ENCODE results near the gene TTC9B. TPM values are rescaled to one million over a fixed set of nuclear protein-coding genes. Genes with fewer than 3 reads are reported as not detected.

TTC9B gene
- total RNA-seq, 1 experiment from 2014 or later: not detected

- no peak for DNase-seq (ENCODE audit: low read depth)
These were observed 29.6 kb upstream of the TTC9B start for GRCh38 chr19:40247735-40248262.

GRCh38 chr19:40247178-40247577 is 29.0 kb upstream of the TTC9B start:
- DNase-seq (ENCODE audit: low read depth): no peak

GRCh38 chr19:40246292-40247073 is 28.3 kb upstream of the TTC9B start:
- no peak for DNase-seq (ENCODE audit: low read depth)

GRCh38 chr19:40245506-40246128 is 27.4 kb upstream of the TTC9B start:
- no peak for DNase-seq (ENCODE audit: low read depth)

GRCh38 chr19:40244579-40245317 is 26.6 kb upstream of the TTC9B start:
- DNase-seq (ENCODE audit: low read depth): no peak

GRCh38 chr19:40243181-40243580 is 25.0 kb upstream of the TTC9B start:
- DNase-seq (ENCODE audit: low read depth): no peak

- no peak for DNase-seq (ENCODE audit: low read depth)
These were observed 24.3 kb upstream of the TTC9B start for GRCh38 chr19:40242480-40242879.

GRCh38 chr19:40241809-40242384 is 23.7 kb upstream of the TTC9B start:
- DNase-seq (ENCODE audit: low read depth): no peak

GRCh38 chr19:40241125-40241808 is 23.1 kb upstream of the TTC9B start:
- no peak for DNase-seq (ENCODE audit: low read depth)

- no peak for DNase-seq (ENCODE audit: low read depth)
These were observed 22.1 kb upstream of the TTC9B start for GRCh38 chr19:40240332-40240731.

GRCh38 chr19:40239415-40240226 is 21.4 kb upstream of the TTC9B start:
- DNase-seq (ENCODE audit: low read depth): no peak

- no peak for DNase-seq (ENCODE audit: low read depth)
These were observed 20.6 kb upstream of the TTC9B start for GRCh38 chr19:40238775-40239174.

- no peak for DNase-seq (ENCODE audit: low read depth)
These were observed 19.6 kb upstream of the TTC9B start for GRCh38 chr19:40237791-40238190.

- DNase-seq (ENCODE audit: low read depth): no peak
These were observed 18.2 kb upstream of the TTC9B start for GRCh38 chr19:40236366-40236765.

GRCh38 chr19:40236026-40236355 is 17.8 kb upstream of the TTC9B start:
- DNase-seq (ENCODE audit: low read depth): no peak

- DNase-seq (ENCODE audit: low read depth): no peak
These were observed 17.2 kb upstream of the TTC9B start for GRCh38 chr19:40235238-40236025.

GRCh38 chr19:40234429-40235237 is 16.4 kb upstream of the TTC9B start:
- DNase-seq (ENCODE audit: low read depth): no peak

- DNase-seq (ENCODE audit: low read depth): no peak
These were observed 15.7 kb upstream of the TTC9B start for GRCh38 chr19:40233811-40234389.
